ENCODE data around the gene PHF2. TPM values are rescaled to one million over a fixed set of nuclear protein-coding genes. Genes with fewer than 3 reads are reported as not detected.

PHF2 gene
- total and polyA plus RNA-seq, 2 of the 4 experiments (the other 2 are of a cell fraction), result 5.9 to 9.5 TPM

- DNase-seq, result no peak
- peaks cover 32 to 91% of the 10 kb centered on the region in 2 experiments for H3K79me1 ChIP-seq (ENCODE audit: low read depth in 1 of 2, low read length in 2 of 2)
- no peak overlapping the region for H2BK15ac ChIP-seq (ENCODE audit: low read depth, low read length)
- ATAC-seq (ENCODE audit: low read depth), result no peak
- no peak overlapping the region for H2BK5ac ChIP-seq (ENCODE audit: low read depth, low read length, poor library complexity, severe bottlenecking)
- no peak overlapping the region for H2AK9ac ChIP-seq (replicated peaks; ENCODE audit: low read depth, low read length, poor library complexity)
- no peaks in the 10 kb centered on the region for H3K9me3 ChIP-seq (ENCODE audit: control insufficient read depth, insufficient read depth, low read length)
- ChIA-PET POLR2A (ENCODE audit: unreplicated experiment) (no interaction called here), CTCF (no interaction called here)
- no peak overlapping the region for H3K9ac ChIP-seq (ENCODE audit: low read depth, low read length)
- H3K9me1 ChIP-seq (ENCODE audit: insufficient read depth, low read length), result peaks cover 21% of the 10 kb centered on the region
- H2BK120ac ChIP-seq (ENCODE audit: low read depth, low read length), result no peak overlapping the region
- H3K23ac ChIP-seq (ENCODE audit: low read depth, low read length), result peak overlapping the region; percentile 16; the same call in 1 of the 2 replicates
- in situ Hi-C loops (cut with MboI; ENCODE audit: low sequenced_read_pairs) (no loop called here), dilution Hi-C loops (cut with HindIII; ENCODE audit: low sequenced_read_pairs, unreplicated experiment) (no loop called here), intact Hi-C loops (cut with micrococcal nuclease) (no loop called here)
- peaks cover 77% of the 10 kb centered on the region for H4K20me1 ChIP-seq (ENCODE audit: insufficient read depth, low read length)
- H3K56ac ChIP-seq (ENCODE audit: extremely low read depth, insufficient read depth, low read length), result no peak overlapping the region
- no peaks in the 10 kb centered on the region for H3K27me3 ChIP-seq (ENCODE audit: control insufficient read depth, insufficient read depth, low read length)
- no peak overlapping the region for H3K4me2 ChIP-seq (ENCODE audit: low read depth, low read length)
- no peak overlapping the region for H2AFZ ChIP-seq (replicated peaks; ENCODE audit: low read length, poor library complexity)
- H4K5ac ChIP-seq (ENCODE audit: low read depth, low read length), result no peak overlapping the region
- H2BK20ac ChIP-seq (ENCODE audit: low read depth, low read length), result no peak overlapping the region
- H3K4me3 ChIP-seq (ENCODE audit: insufficient read depth, low read depth, low read length), result no peak overlapping the region
- no peak overlapping the region for H4K8ac ChIP-seq (ENCODE audit: low read depth in 2 of 2, low read length in 2 of 2)
- no peak overlapping the region for H3K27ac ChIP-seq (ENCODE audit: insufficient read depth, low read length)
- 0 out of 2 replicates have a peak overlapping the region, but pooled peaks have one; percentile 4 for H2AK5ac ChIP-seq (ENCODE audit: low read depth, low read length)
- TF ChIP-seq USF2 (IDR thresholded peaks at IDR 0.05; ENCODE audit: low read depth, low read length) (no peak), MAFK (IDR thresholded peaks at IDR 0.05; ENCODE audit: low read depth, low read length) (no peak), RAD21 (IDR thresholded peaks at IDR 0.05; ENCODE audit: low read length) (no peak), CTCF (conservative IDR thresholded peaks at IDR 0.05; ENCODE audit: low read depth, low read length) (no peak), MAZ (IDR thresholded peaks at IDR 0.05; ENCODE audit: borderline replicate concordance, low read depth, low read length) (no peak), SMC3 (IDR thresholded peaks at IDR 0.05; ENCODE audit: low read depth, low read length) (no peak), MXI1 (IDR thresholded peaks at IDR 0.05; ENCODE audit: borderline replicate concordance, low read depth, low read length) (no peak), CHD1 (IDR thresholded peaks at IDR 0.05; ENCODE audit: low read depth, low read length) (no peak), RFX5 (IDR thresholded peaks at IDR 0.05; ENCODE audit: low read depth, low read length) (no peak), CEBPB (IDR thresholded peaks at IDR 0.05; ENCODE audit: low read depth, low read length) (no peak), BHLHE40 (IDR thresholded peaks at IDR 0.05; ENCODE audit: low read depth, low read length) (no peak), FOS (IDR thresholded peaks at IDR 0.05; ENCODE audit: low read depth, low read length) (no peak), RCOR1 (IDR thresholded peaks at IDR 0.05; ENCODE audit: insufficient replicate concordance, low read length) (no peak), NFE2L2 (IDR thresholded peaks at IDR 0.05; ENCODE audit: low read depth, low read length) (no peak)
- 100% methylated on average over 1 of the region's 9 CpGs; no CpG with 5 or more reads in 1 of the 2 experiments for WGBS, 2 experiments (ENCODE audit: extremely low coverage in 2 of 2, insufficient read length in 1 of 2)
- no peak overlapping the region for H3K14ac ChIP-seq (replicated peaks; ENCODE audit: low read depth, low read length)
- no peak overlapping the region for H4K91ac ChIP-seq (ENCODE audit: insufficient read depth, low read depth, low read length)
- peaks cover 3% of the 10 kb centered on the region for H3K4me1 ChIP-seq (ENCODE audit: control insufficient read depth, insufficient read depth, low read length)
- BruUV-seq (replicated peaks), result no TSS peak
- no peaks in the 10 kb centered on the region for H3K36me3 ChIP-seq (ENCODE audit: control insufficient read depth, insufficient read depth, low read length)
- H3K4ac ChIP-seq (ENCODE audit: low read depth, low read length), result no peak overlapping the region
- H3K18ac ChIP-seq (ENCODE audit: low read depth, low read length), result no peak overlapping the region
Observed at GRCh38 chr9:93594041-93594756, 17.8 kb downstream of the PHF2 start.
